ENCODE data around the gene MUCL3.

DNA sequence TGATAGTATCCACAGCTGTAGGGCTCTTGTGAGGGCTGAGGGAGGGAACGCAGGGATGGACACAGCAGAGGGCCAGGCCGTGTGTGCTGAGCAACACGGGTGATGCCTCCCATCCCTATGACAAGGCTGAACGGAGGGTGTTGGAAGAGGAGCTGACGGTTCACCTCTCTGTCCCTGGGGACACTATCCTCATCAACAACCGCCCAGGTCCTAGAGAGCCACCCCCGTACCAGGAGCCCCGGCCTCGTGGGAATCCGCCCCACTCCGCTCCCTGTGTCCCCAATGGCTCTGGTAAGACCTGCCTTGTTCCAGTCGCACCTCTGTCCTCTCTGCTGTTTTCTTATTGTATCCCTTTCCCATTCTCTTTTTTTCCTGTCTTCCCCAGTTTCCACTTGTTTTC, 46.4 kb upstream of the MUCL3 start:
- TF ChIP-seq POLR2A (IDR thresholded peaks at IDR 0.05; ENCODE audit: borderline replicate concordance, extremely low read depth, insufficient read depth, insufficient read length) (no peak), FOSL1 (IDR thresholded peaks at IDR 0.05; ENCODE audit: low read depth) (no peak), CTCF (IDR thresholded peaks at IDR 0.05 in 2 of 3, conservative IDR thresholded peaks at IDR 0.05 in 1 of 3; ENCODE audit: borderline replicate concordance in 1 of 3, insufficient read depth in 1 of 3, low read depth in 2 of 3, low read length in 2 of 3) (no peak), JUND (IDR thresholded peaks at IDR 0.05) (no peak)
